HepG2 (cell line): ENCODE measurements around the gene TOPBP1. TPM values are rescaled to one million over a fixed set of nuclear protein-coding genes. Genes with fewer than 3 reads are reported as not detected.
A peak's percentile ranks its signal among the peaks of the same experiment; 100 is the strongest.

Experiments used
- BHLHE40 ChIP-seq: IDR thresholded peaks from 2 replicates; pipeline ENCODE4 v1.6.1; 2011; ENCODE audit warnings: low read length, improper control_type of control experiment
- CREM ChIP-seq, 2 experiments: sonication (generic) in 1 of 2; formaldehyde crosslinking in 1 of 2; IDR thresholded peaks; 2 replicates each; pipeline versions ENCODE4 v1.4.0 to v1.6.1; 2016 to 2020; ENCODE audit warnings: antibody characterized with exemption in 1 of 2, mild to moderate bottlenecking in 1 of 2, missing genetic modification reagents in 1 of 2
- ETV6 ChIP-seq: sonication (generic); formaldehyde crosslinking; conservative IDR thresholded peaks from 2 replicates; pipeline ENCODE4 v1.4.0; 2020; ENCODE audit warnings: missing genetic modification reagents
- HCFC1 ChIP-seq: fragments of 150-350 bp; IDR thresholded peaks from 2 replicates; pipeline ENCODE4 v1.6.1; 2014; ENCODE audit warnings: low read depth, low read length
- HDAC1 ChIP-seq: sonication (generic); formaldehyde crosslinking; IDR thresholded peaks from 2 replicates; pipeline ENCODE4 v1.5.1; 2020; ENCODE audit warnings: mild to moderate bottlenecking, missing genetic modification reagents
- HDAC2 ChIP-seq: sonication (generic); formaldehyde crosslinking; IDR thresholded peaks from 2 replicates; pipeline ENCODE4 v1.4.0; 2020; ENCODE audit warnings: missing genetic modification reagents
- NR2F6 ChIP-seq, 2 experiments: IDR thresholded peaks; 2 replicates each; pipeline ENCODE4 v1.6.1; 2016; ENCODE audit warnings: antibody characterized with exemption in 1 of 2, mild to moderate bottlenecking in 1 of 2
- ONECUT2 ChIP-seq: sonication (generic); formaldehyde crosslinking; IDR thresholded peaks from 2 replicates; pipeline ENCODE4 v1.4.0; 2020; ENCODE audit warnings: missing genetic modification reagents
- PCBP1 ChIP-seq: fragments of 200-400 bp; formaldehyde crosslinking; IDR thresholded peaks from 2 replicates; pipeline ENCODE4 v1.6.1; 2017; ENCODE audit warnings: mild to moderate bottlenecking, low read depth, low read length, borderline replicate concordance
- RBFOX2 ChIP-seq: fragments of 200-400 bp; formaldehyde crosslinking; IDR thresholded peaks from 2 replicates; pipeline ENCODE4 v1.6.1; 2017; ENCODE audit warnings: low read depth, mild to moderate bottlenecking, low read length
- RXRA ChIP-seq: sonication (generic); formaldehyde crosslinking; IDR thresholded peaks from 2 replicates; pipeline ENCODE4 v1.5.1; 2020; ENCODE audit warnings: missing genetic modification reagents
- RXRB ChIP-seq: IDR thresholded peaks from 2 replicates; pipeline ENCODE4 v1.6.1; 2016; ENCODE audit warnings: borderline replicate concordance, missing genetic modification reagents, missing compliant biosample characterization
- SP5 ChIP-seq: IDR thresholded peaks from 2 replicates; pipeline ENCODE4 v1.6.1; 2016; ENCODE audit warnings: low read depth, borderline replicate concordance
- ZBTB20 ChIP-seq: sonication (generic); formaldehyde crosslinking; IDR thresholded peaks from 2 replicates; pipeline ENCODE4 v1.8.1; 2023; ENCODE audit warnings: missing genetic modification reagents, low read depth, mild to moderate bottlenecking, borderline replicate concordance
- ZFP90 ChIP-seq: sonication (generic); formaldehyde crosslinking; IDR thresholded peaks from 2 replicates; pipeline ENCODE4 v1.8.0; 2022; ENCODE audit warnings: missing genetic modification reagents, mild to moderate bottlenecking, inconsistent platforms, borderline replicate concordance
- ZNF510 ChIP-seq: sonication (generic); formaldehyde crosslinking; IDR thresholded peaks from 2 replicates; pipeline ENCODE4 v1.4.0; 2020; ENCODE audit warnings: low read depth, mild to moderate bottlenecking, missing genetic modification reagents
- ZNF616 ChIP-seq: sonication (generic); formaldehyde crosslinking; IDR thresholded peaks from 2 replicates; pipeline ENCODE4 v1.5.0; 2020; ENCODE audit warnings: low read depth, mild to moderate bottlenecking, missing genetic modification reagents
- ZNF703 ChIP-seq: sonication (generic); formaldehyde crosslinking; IDR thresholded peaks from 2 replicates; pipeline ENCODE4 v1.5.1; 2020; ENCODE audit warnings: missing genetic modification reagents, mild to moderate bottlenecking, moderate library complexity, borderline replicate concordance
- ZNF772 ChIP-seq: sonication (generic); formaldehyde crosslinking; IDR thresholded peaks from 2 replicates; pipeline ENCODE4 v1.5.0; 2020; ENCODE audit warnings: mild to moderate bottlenecking, missing genetic modification reagents
- ZNF781 ChIP-seq: sonication (generic); formaldehyde crosslinking; IDR thresholded peaks from 2 replicates; pipeline ENCODE4 v1.5.1; 2020; ENCODE audit warnings: borderline replicate concordance, mild to moderate bottlenecking, missing genetic modification reagents; ENCODE audit errors: not compliant biosample characterization
- ZSCAN9 ChIP-seq: IDR thresholded peaks from 2 replicates; pipeline ENCODE4 v1.6.1; 2016; ENCODE audit warnings: borderline replicate concordance
- polyA plus RNA-seq, 8 experiments: library from polyadenylated mRNA; depleted of rRNA in 3 of 8; stranded (reverse) in 7 of 8; unstranded in 1 of 8; fragments of >200 nt; fragmentation: Illumina TruSeq in 4 of 8; extraction: Trizol in 4 of 8; gene quantifications; 2 replicates each; pipeline versions ENCODE4 v1.2.1 to v1.2.3, GENCODE V29; 2011 to 2016; ENCODE audit warnings: low read depth in 4 of 8, missing spikeins in 1 of 8, mixed read lengths in 1 of 8; ENCODE audit not compliant: insufficient read depth in 1 of 8
- total RNA-seq, 5 experiments: library from RNA; depleted of rRNA; stranded (reverse); fragments of >200 nt; fragmentation: Illumina TruSeq; extraction: Trizol; gene quantifications; 2 replicates each; pipeline ENCODE4 v1.2.3, GENCODE V29; 2016; ENCODE audit warnings: low read depth in 1 of 5
- TF ChIP-seq, protein P1 (sequence below): IDR thresholded peaks from 2 replicates; pipeline ENCODE4 v1.6.1; 2016; ENCODE audit warnings: mild to moderate bottlenecking
- TF ChIP-seq, protein P2 (sequence below): sonication (generic); formaldehyde crosslinking; IDR thresholded peaks from 2 replicates; pipeline ENCODE4 v1.4.0; 2020; ENCODE audit warnings: missing genetic modification reagents
- TF ChIP-seq, protein P3 (sequence below): sonication (generic); formaldehyde crosslinking; conservative IDR thresholded peaks from 2 replicates; pipeline ENCODE4 v1.8.0; 2022; ENCODE audit warnings: mild to moderate bottlenecking, moderate library complexity, missing genetic modification reagents

Gene TOPBP1
- total and polyA plus RNA-seq, 2 of the 13 experiments (the other 11 are each of a cell fraction or from before 2014, with no cell fraction given): 24.3 to 42.9 TPM

DNA sequence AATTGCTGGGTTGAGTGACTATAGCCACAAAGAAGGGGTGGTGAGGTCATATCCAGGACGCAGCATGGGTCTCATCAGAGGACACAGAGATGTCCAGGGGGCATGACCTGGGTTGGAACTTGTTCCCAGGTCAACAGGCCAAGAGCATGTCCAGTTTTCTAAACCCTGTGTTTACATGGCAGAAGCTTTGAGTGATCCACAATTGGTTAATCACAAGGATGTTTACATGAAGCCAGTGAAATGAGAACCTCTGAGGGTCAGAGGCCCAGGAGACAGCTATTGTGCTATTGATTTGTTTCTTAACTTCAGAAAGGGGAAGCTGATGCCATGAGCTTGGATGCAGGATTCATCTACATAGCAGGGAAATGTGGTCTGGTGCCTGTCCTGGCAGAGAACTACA is 42.2 kb upstream of the TOPBP1 start (continued):
- TF ChIP-seq BHLHE40: no peak
- TF ChIP-seq ETV6: no peak
- TF ChIP-seq ONECUT2: peak; percentile 66
- no peak for TF ChIP-seq ZNF616 (CRISPR knock-in tag)
- peak; percentile 98 for TF ChIP-seq RXRB (CRISPR knock-in tag)
- no peak for TF ChIP-seq HCFC1
- TF ChIP-seq, protein P1, sequence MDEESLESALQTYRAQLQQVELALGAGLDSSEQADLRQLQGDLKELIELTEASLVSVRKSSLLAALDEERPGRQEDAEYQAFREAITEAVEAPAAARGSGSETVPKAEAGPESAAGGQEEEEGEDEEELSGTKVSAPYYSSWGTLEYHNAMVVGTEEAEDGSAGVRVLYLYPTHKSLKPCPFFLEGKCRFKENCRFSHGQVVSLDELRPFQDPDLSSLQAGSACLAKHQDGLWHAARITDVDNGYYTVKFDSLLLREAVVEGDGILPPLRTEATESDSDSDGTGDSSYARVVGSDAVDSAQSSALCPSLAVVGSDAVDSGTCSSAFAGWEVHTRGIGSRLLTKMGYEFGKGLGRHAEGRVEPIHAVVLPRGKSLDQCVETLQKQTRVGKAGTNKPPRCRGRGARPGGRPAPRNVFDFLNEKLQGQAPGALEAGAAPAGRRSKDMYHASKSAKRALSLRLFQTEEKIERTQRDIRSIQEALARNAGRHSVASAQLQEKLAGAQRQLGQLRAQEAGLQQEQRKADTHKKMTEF (CRISPR knock-in tag): peak; percentile 54; the same call in 1 of the 2 replicates
- TF ChIP-seq, protein P2, sequence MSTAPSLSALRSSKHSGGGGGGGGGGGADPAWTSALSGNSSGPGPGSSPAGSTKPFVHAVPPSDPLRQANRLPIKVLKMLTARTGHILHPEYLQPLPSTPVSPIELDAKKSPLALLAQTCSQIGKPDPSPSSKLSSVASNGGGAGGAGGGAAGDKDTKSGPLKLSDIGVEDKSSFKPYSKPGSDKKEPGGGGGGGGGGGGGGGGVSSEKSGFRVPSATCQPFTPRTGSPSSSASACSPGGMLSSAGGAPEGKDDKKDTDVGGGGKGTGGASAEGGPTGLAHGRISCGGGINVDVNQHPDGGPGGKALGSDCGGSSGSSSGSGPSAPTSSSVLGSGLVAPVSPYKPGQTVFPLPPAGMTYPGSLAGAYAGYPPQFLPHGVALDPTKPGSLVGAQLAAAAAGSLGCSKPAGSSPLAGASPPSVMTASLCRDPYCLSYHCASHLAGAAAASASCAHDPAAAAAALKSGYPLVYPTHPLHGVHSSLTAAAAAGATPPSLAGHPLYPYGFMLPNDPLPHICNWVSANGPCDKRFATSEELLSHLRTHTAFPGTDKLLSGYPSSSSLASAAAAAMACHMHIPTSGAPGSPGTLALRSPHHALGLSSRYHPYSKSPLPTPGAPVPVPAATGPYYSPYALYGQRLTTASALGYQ (CRISPR knock-in tag): peak; percentile 66
- TF ChIP-seq ZNF772: no peak
- TF ChIP-seq, protein P3, sequence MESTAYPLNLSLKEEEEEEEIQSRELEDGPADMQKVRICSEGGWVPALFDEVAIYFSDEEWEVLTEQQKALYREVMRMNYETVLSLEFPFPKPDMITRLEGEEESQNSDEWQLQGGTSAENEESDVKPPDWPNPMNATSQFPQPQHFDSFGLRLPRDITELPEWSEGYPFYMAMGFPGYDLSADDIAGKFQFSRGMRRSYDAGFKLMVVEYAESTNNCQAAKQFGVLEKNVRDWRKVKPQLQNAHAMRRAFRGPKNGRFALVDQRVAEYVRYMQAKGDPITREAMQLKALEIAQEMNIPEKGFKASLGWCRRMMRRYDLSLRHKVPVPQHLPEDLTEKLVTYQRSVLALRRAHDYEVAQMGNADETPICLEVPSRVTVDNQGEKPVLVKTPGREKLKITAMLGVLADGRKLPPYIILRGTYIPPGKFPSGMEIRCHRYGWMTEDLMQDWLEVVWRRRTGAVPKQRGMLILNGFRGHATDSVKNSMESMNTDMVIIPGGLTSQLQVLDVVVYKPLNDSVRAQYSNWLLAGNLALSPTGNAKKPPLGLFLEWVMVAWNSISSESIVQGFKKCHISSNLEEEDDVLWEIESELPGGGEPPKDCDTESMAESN: 0 out of 2 replicates have a peak, but pooled peaks have one; percentile 32
- no peak for TF ChIP-seq ZNF781 (CRISPR knock-in tag)
- TF ChIP-seq PCBP1: no peak
- TF ChIP-seq NR2F6 (IDR thresholded peaks at IDR 0.05): peak; percentile 95
- TF ChIP-seq NR2F6 (CRISPR knock-in tag; IDR thresholded peaks at IDR 0.05): peak; percentile 90
- TF ChIP-seq ZFP90 (CRISPR knock-in tag): peak; percentile 72; the same call in 1 of the 2 replicates
- TF ChIP-seq ZBTB20 (CRISPR knock-in tag): peak; percentile 59; the same call in 1 of the 2 replicates
- TF ChIP-seq ZNF510 (CRISPR knock-in tag): no peak
- TF ChIP-seq SP5: peak; percentile 49; the same call in 1 of the 2 replicates
- TF ChIP-seq RXRA: peak; percentile 83
- TF ChIP-seq ZSCAN9 (CRISPR knock-in tag): 0 out of 2 replicates have a peak, but pooled peaks have one; percentile 30
- TF ChIP-seq CREM (IDR thresholded peaks at IDR 0.05): peak; percentile 53; the same call in 1 of the 2 replicates
- no peak for TF ChIP-seq CREM (CRISPR knock-in tag; IDR thresholded peaks at IDR 0.05)
- TF ChIP-seq HDAC1 (CRISPR knock-in tag): peak; percentile 88
- TF ChIP-seq ZNF703: no peak
- TF ChIP-seq HDAC2 (CRISPR knock-in tag): no peak
- TF ChIP-seq RBFOX2: no peak
